Astrocyte (in vitro differentiated cells and primary cell): ENCODE results near the gene TTC9. TPM values are rescaled to one million over a fixed set of nuclear protein-coding genes. Genes with fewer than 3 reads are reported as not detected.

Experiments
- DNase-seq: peaks from one replicate; pipeline ENCODE4 v3.0.0-alpha.2; 2010; ENCODE audit warnings: low read depth
- FAIRE-seq: peaks from 2 replicates; lab custom pipeline; 2011; peaks lifted over from hg19 to GRCh38; lab: Jason Lieb, UNC
- H2AFZ ChIP-seq: 2 replicates; pipeline ENCODE4 v1.6.0; 2012; ENCODE audit warnings: low read depth, low read length, inconsistent platforms
- H3K27ac ChIP-seq: 2 replicates; pipeline ENCODE4 v1.5.1; 2011; ENCODE audit warnings: low read depth, low read length, inconsistent platforms
- H3K27me3 ChIP-seq: 2 replicates; pipeline ENCODE4 v1.6.0; 2011; ENCODE audit warnings: low read length, inconsistent platforms; ENCODE audit not compliant: insufficient read depth
- H3K36me3 ChIP-seq: 2 replicates; pipeline ENCODE4 v1.5.1; 2011; ENCODE audit warnings: low read length, inconsistent platforms; ENCODE audit not compliant: insufficient read depth
- H3K4me1 ChIP-seq: 2 replicates; pipeline ENCODE4 v1.5.1; 2011; ENCODE audit warnings: low read length, inconsistent platforms; ENCODE audit not compliant: insufficient read depth
- H3K4me2 ChIP-seq: 2 replicates; pipeline ENCODE4 v1.6.0; 2012; ENCODE audit warnings: low read length, inconsistent platforms
- H3K4me3 ChIP-seq: 2 replicates; pipeline ENCODE4 v1.5.1; 2011; ENCODE audit warnings: low read depth, mild to moderate bottlenecking, low read length, inconsistent platforms; ENCODE audit not compliant: insufficient read depth
- H3K79me2 ChIP-seq: 2 replicates; pipeline ENCODE4 v1.6.0; 2012; ENCODE audit warnings: mild to moderate bottlenecking, low read length, inconsistent platforms; ENCODE audit not compliant: insufficient read depth
- H3K9ac ChIP-seq: 2 replicates; pipeline ENCODE4 v1.6.0; 2012; ENCODE audit warnings: mild to moderate bottlenecking, low read length, inconsistent platforms
- H3K9me3 ChIP-seq: 2 replicates; pipeline ENCODE4 v1.5.1; 2012; ENCODE audit warnings: low read depth, mild to moderate bottlenecking, low read length, inconsistent platforms; ENCODE audit not compliant: insufficient read depth
- H4K20me1 ChIP-seq: 2 replicates; pipeline ENCODE4 v1.6.0; 2012; ENCODE audit warnings: low read length, inconsistent platforms; ENCODE audit not compliant: insufficient read depth
- H3K27ac Mint-ChIP-seq: one replicate; pipeline ENCODE4 v1.8.0; 2021; ENCODE audit warnings: mild to moderate bottlenecking, mixed read lengths; ENCODE audit not compliant: unreplicated experiment
- H3K27me3 Mint-ChIP-seq: one replicate; pipeline ENCODE4 v1.8.0; 2021; ENCODE audit warnings: low read depth, mixed read lengths; ENCODE audit not compliant: unreplicated experiment
- H3K36me3 Mint-ChIP-seq: one replicate; pipeline ENCODE4 v1.8.0; 2021; ENCODE audit warnings: low read depth, mixed read lengths; ENCODE audit not compliant: unreplicated experiment
- H3K4me1 Mint-ChIP-seq: one replicate; pipeline ENCODE4 v1.8.0; 2021; ENCODE audit warnings: low read depth, mixed read lengths; ENCODE audit not compliant: unreplicated experiment
- H3K4me3 Mint-ChIP-seq: one replicate; pipeline ENCODE4 v1.8.0; 2021; ENCODE audit warnings: mild to moderate bottlenecking, moderate library complexity, mixed read lengths; ENCODE audit not compliant: unreplicated experiment
- H3K9me3 Mint-ChIP-seq: one replicate; pipeline ENCODE4 v1.8.0; 2021; ENCODE audit warnings: mild to moderate bottlenecking, mixed read lengths; ENCODE audit not compliant: unreplicated experiment
- CTCF ChIP-seq: IDR thresholded peaks from 2 replicates; pipeline ENCODE4 v1.5.1; 2011; ENCODE audit warnings: low read depth, mild to moderate bottlenecking, inconsistent platforms, low read length, moderate library complexity; ENCODE audit not compliant: insufficient read depth
- EZH2 ChIP-seq: IDR thresholded peaks from 2 replicates; pipeline ENCODE4 v1.6.1; 2012; ENCODE audit warnings: mild to moderate bottlenecking, low read length, inconsistent platforms; ENCODE audit not compliant: insufficient read depth
- total RNA-seq: library from RNA; stranded (reverse); gene quantifications from 2 replicates; pipeline ENCODE4 v1.2.1, GENCODE V29; 2021

TTC9 gene
- total RNA-seq, 1 donor from 2014 or later: 8.4 TPM

- H3K9me3 ChIP-seq: no peaks in the 10 kb centered on the region
- no peaks in the 10 kb centered on the region for H3K36me3 ChIP-seq
- H3K36me3 Mint-ChIP-seq: no peaks in the 10 kb centered on the region
- no peak overlapping the region for H3K4me3 Mint-ChIP-seq
- no peaks in the 10 kb centered on the region for H3K79me2 ChIP-seq
- DNase-seq (no peak), FAIRE-seq (no peak)
- no peak overlapping the region for H3K4me2 ChIP-seq
- peaks cover 3% of the 10 kb centered on the region for H3K27me3 Mint-ChIP-seq
- H3K4me3 ChIP-seq: no peak overlapping the region
- H3K4me1 ChIP-seq: no peaks in the 10 kb centered on the region
- H3K27ac ChIP-seq: no peak overlapping the region
- no peaks in the 10 kb centered on the region for H3K27me3 ChIP-seq
- H3K4me1 Mint-ChIP-seq: no peaks in the 10 kb centered on the region
- no peaks in the 10 kb centered on the region for H4K20me1 ChIP-seq
- no peak overlapping the region for H2AFZ ChIP-seq
- H3K9me3 Mint-ChIP-seq: no peaks in the 10 kb centered on the region
- no peak for TF ChIP-seq EZH2
- no peak for TF ChIP-seq CTCF
- H3K9ac ChIP-seq: no peak overlapping the region
- H3K27ac Mint-ChIP-seq: no peak overlapping the region
Observed at GRCh38 chr14:70692210-70692609, 50.5 kb downstream of the TTC9 start.

DNA sequence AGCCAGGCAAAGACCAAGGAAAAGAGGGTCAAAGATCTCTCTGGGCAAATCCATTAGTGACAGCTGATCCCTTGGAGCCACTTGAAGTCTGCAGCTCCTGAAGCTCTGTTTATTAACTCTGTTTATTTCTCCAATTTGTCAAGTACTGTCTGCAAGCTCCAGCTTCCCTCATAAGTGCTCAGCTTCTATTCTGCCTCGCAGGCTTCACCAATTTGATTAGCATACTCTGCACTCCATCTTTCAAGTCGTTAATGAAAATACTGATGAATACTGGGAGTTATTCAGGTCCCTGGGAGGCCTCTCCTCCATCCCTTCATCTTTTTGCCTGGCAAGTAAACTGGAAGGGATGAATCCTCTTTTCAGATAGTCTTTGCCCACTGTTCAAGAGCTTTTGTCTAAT, 54.3 kb downstream of the TTC9 start:
- H3K27me3 ChIP-seq: no peaks in the 10 kb centered on the region
- no peaks in the 10 kb centered on the region for H3K36me3 ChIP-seq
- TF ChIP-seq CTCF: no peak
- TF ChIP-seq EZH2: no peak
- FAIRE-seq: no peak
- DNase-seq: no peak
- Mint-ChIP-seq H3K4me1 (peaks cover 14% of the 10 kb centered on the region), H3K4me3 (no peak overlapping the region), H3K36me3 (no peaks in the 10 kb centered on the region), H3K9me3 (no peaks in the 10 kb centered on the region), H3K27me3 (peaks cover 7% of the 10 kb centered on the region), H3K27ac (no peak overlapping the region)
- no peaks in the 10 kb centered on the region for H4K20me1 ChIP-seq
- no peak overlapping the region for H3K27ac ChIP-seq
- no peak overlapping the region for H3K4me3 ChIP-seq
- H3K9me3 ChIP-seq: no peaks in the 10 kb centered on the region
- H2AFZ ChIP-seq: no peak overlapping the region
- H3K4me2 ChIP-seq: no peak overlapping the region
- H3K9ac ChIP-seq: no peak overlapping the region
- no peaks in the 10 kb centered on the region for H3K4me1 ChIP-seq
- no peaks in the 10 kb centered on the region for H3K79me2 ChIP-seq

DNA sequence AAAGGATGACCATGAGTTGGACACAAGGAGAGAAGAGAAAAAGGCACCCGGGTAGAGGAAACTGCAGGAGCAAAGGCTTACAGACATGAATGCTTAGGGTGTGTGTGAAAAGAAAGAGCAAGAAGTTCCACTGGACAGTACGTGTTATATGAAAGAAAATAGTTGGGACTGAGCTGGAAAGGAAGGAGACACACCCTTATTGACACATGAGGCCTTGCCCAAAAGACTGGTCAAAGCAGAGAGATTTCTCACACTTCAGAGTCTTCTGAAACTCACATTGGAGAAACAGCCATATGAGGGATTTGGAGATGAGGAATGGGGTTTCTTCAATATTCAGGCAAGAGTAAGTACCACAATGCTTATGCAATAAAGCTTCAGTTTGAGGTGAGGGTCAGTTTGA, 56.0 kb downstream of the TTC9 start:
- peaks cover 14% of the 10 kb centered on the region for H3K4me1 Mint-ChIP-seq
- FAIRE-seq: no peak
- Histone ChIP-seq H3K4me2 (no peak overlapping the region), H3K36me3 (no peaks in the 10 kb centered on the region), H3K79me2 (no peaks in the 10 kb centered on the region), H3K9me3 (no peaks in the 10 kb centered on the region), H3K4me3 (no peak overlapping the region), H3K4me1 (no peaks in the 10 kb centered on the region), H3K27me3 (no peaks in the 10 kb centered on the region), H3K9ac (no peak overlapping the region), H2AFZ (no peak overlapping the region), H3K27ac (no peak overlapping the region), H4K20me1 (no peaks in the 10 kb centered on the region)
- no peak overlapping the region for H3K4me3 Mint-ChIP-seq
- no peak overlapping the region for H3K27ac Mint-ChIP-seq
- no peak for DNase-seq
- H3K36me3 Mint-ChIP-seq: no peaks in the 10 kb centered on the region
- H3K9me3 Mint-ChIP-seq: no peaks in the 10 kb centered on the region
- H3K27me3 Mint-ChIP-seq: peaks cover 7% of the 10 kb centered on the region
- no peak for TF ChIP-seq EZH2
- no peak for TF ChIP-seq CTCF
